Liver (tissue), 9 donors: Measurements from ENCODE around the gene C22orf23. TPM values are rescaled to one million over a fixed set of nuclear protein-coding genes. Genes with fewer than 3 reads are reported as not detected.

Experiments
- DNase-seq: peaks from one replicate; pipeline ENCODE4 v3.0.0-alpha.2; 2017; ENCODE audit warnings: low spot score
- H3K27ac ChIP-seq, 2 donors: one replicate each; pipeline ENCODE4 v1.7.0; 2013; ENCODE audit warnings: inconsistent platforms in 2 of 2, low read length in 2 of 2, control low read depth in 1 of 2, low read depth in 1 of 2, mild to moderate bottlenecking in 1 of 2
- H3K27me3 ChIP-seq, 4 donors: one replicate each; pipeline versions ENCODE4 v1.6.1 to v1.7.0; 2013; ENCODE audit warnings: low read length in 3 of 4, inconsistent platforms in 1 of 4, mild to moderate bottlenecking in 1 of 4, moderate library complexity in 1 of 4; ENCODE audit not compliant: control insufficient read depth in 4 of 4, insufficient read depth in 4 of 4
- H3K36me3 ChIP-seq, 4 donors: one replicate each; pipeline versions ENCODE4 v1.6.1 to v1.7.0; 2013; ENCODE audit warnings: low read length in 3 of 4, mild to moderate bottlenecking in 3 of 4, low read depth in 1 of 4, moderate library complexity in 1 of 4; ENCODE audit not compliant: control insufficient read depth in 4 of 4, insufficient read depth in 3 of 4
- H3K4me1 ChIP-seq, 4 donors: one replicate each; pipeline versions ENCODE4 v1.6.1 to v1.7.0; 2013; ENCODE audit warnings: low read length in 3 of 4, mild to moderate bottlenecking in 3 of 4, moderate library complexity in 1 of 4; ENCODE audit not compliant: control insufficient read depth in 4 of 4, insufficient read depth in 4 of 4
- H3K4me3 ChIP-seq, 3 donors: one replicate each; pipeline versions ENCODE4 v1.6.1 to v1.7.0; 2013; ENCODE audit warnings: low read length in 3 of 3, control low read depth in 1 of 3, low read depth in 1 of 3, mild to moderate bottlenecking in 1 of 3
- H3K9ac ChIP-seq, 2 donors: one replicate each; pipeline ENCODE4 v1.7.0; 2013; ENCODE audit warnings: low read length in 2 of 2, mild to moderate bottlenecking in 2 of 2, moderate library complexity in 2 of 2, control low read depth in 1 of 2, low read depth in 1 of 2
- H3K9me3 ChIP-seq, 4 donors: one replicate each; pipeline versions ENCODE4 v1.6.1 to v1.7.0; 2013; ENCODE audit warnings: low read length in 3 of 4; ENCODE audit not compliant: control insufficient read depth in 4 of 4
- ATF3 ChIP-seq: IDR thresholded peaks from 2 replicates; pipeline ENCODE4 v1.6.1; 2016; ENCODE audit warnings: antibody characterized with exemption
- CTCF ChIP-seq: fragments of 150-350 bp; IDR thresholded peaks from 2 replicates; pipeline ENCODE4 v1.5.1; 2017; ENCODE audit warnings: improper control_type of control experiment, low read depth, low read length; ENCODE audit not compliant: missing input control
- EGR1 ChIP-seq, 2 donors: IDR thresholded peaks; 2 replicates each; pipeline ENCODE4 v1.6.1; 2016 to 2018; ENCODE audit warnings: antibody characterized with exemption in 2 of 2, low read depth in 2 of 2
- FOXA1 ChIP-seq: IDR thresholded peaks from 2 replicates; pipeline ENCODE4 v1.6.1; 2016; ENCODE audit warnings: antibody characterized with exemption
- HNF4A ChIP-seq, 2 donors: conservative IDR thresholded peaks; 2 replicates each; pipeline ENCODE4 v1.6.1; 2016; ENCODE audit warnings: antibody characterized with exemption in 2 of 2, mild to moderate bottlenecking in 2 of 2
- HNF4G ChIP-seq: IDR thresholded peaks from 2 replicates; pipeline ENCODE4 v1.6.1; 2016; ENCODE audit warnings: antibody characterized with exemption
- NR2F2 ChIP-seq: IDR thresholded peaks from 2 replicates; pipeline ENCODE4 v1.6.1; 2016; ENCODE audit warnings: antibody characterized with exemption
- RAD21 ChIP-seq, 2 donors: IDR thresholded peaks; 2 replicates each; pipeline ENCODE4 v1.6.1; 2016; ENCODE audit warnings: antibody characterized with exemption in 2 of 2, mild to moderate bottlenecking in 2 of 2
- SP1 ChIP-seq: IDR thresholded peaks from 2 replicates; pipeline ENCODE4 v1.6.1; 2018; ENCODE audit warnings: antibody characterized with exemption, mild to moderate bottlenecking
- YY1 ChIP-seq: IDR thresholded peaks from 2 replicates; pipeline ENCODE4 v1.6.1; 2016; ENCODE audit warnings: antibody characterized with exemption, mild to moderate bottlenecking
- ZBTB33 ChIP-seq: IDR thresholded peaks from 2 replicates; pipeline ENCODE4 v1.6.1; 2016; ENCODE audit warnings: antibody characterized with exemption
- WGBS: extraction: QIAGEN DNeasy Blood & Tissue Kit; methylation state at CpG from one replicate; pipeline ENCODE4 v1.1.7; 2013; 5-methylcytosine and 5-hydroxymethylcytosine counted together
- polyA plus RNA-seq, 2 donors: library from polyadenylated mRNA; stranded (reverse) in 1 of 2; unstranded in 1 of 2; fragments of 200-250 nt in 1 of 2; fragments of >200 nt in 1 of 2; fragmentation: Nextera tagmentation in 1 of 2; extraction: Ambion mirVana in 1 of 2; gene quantifications; one replicate each; pipeline versions ENCODE4 v1.2.1 to v1.2.3, GENCODE V29; 2013 to 2015
- total RNA-seq, 2 donors: library from RNA; depleted of rRNA; stranded (reverse); fragments of >200 nt; gene quantifications; one replicate each; pipeline ENCODE4 v1.2.3, GENCODE V29; 2014
- TF ChIP-seq, protein P1 (sequence below): IDR thresholded peaks from 2 replicates; pipeline ENCODE4 v1.6.1; 2016; ENCODE audit warnings: antibody characterized with exemption
- TF ChIP-seq, protein P2 (sequence below): IDR thresholded peaks from 2 replicates; pipeline ENCODE4 v1.6.1; 2016; ENCODE audit warnings: antibody characterized with exemption, mild to moderate bottlenecking
- donor health status: healthy.
- donor health status: healthy.
- donor health status: healthy.
- donor health status: healthy.
- donor health status: healthy.

The C22orf23 gene
- total and polyA plus RNA-seq, 4 donors = 0.02 TPM; not detected in 3

DNA sequence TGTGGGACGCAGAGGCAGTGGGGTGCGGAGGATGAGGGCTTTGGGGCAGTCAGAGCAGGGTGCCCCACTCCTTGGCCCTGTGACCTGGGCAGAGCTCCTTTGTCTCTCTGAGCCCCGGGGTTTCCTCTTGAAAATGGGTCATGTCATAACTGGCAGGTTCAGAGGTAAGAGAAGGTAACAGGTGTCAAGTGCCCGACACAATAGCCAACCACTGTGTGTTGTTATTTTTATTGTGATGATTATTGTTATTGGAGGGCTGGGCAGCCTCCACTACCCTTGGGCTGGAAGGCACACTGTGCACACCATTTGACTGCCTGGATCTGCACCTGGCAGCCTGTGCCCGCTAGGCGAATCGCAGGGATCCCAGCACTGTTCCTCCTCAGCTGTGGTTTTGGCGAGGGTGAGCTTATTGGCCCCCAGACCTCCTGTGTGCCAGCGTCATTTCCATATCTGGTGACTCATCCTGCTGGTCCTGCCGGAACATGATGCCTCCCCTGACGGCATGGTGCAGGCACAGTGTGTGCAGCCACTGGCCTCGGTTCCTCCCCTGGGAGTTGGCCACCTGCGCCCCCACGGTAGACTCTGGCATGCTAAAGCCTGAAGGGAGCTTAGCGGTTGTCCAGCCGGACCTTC is 46.4 kb upstream of the C22orf23 start:
- Histone ChIP-seq H3K9me3 (no peaks in the 10 kb centered on the region), H3K4me1 (no peaks in the 10 kb centered on the region), H3K27ac (no peak overlapping the region), H3K36me3 (no peaks in the 10 kb centered on the region), H3K9ac (no peak overlapping the region), H3K27me3 (no peaks in the 10 kb centered on the region), H3K4me3 (no peak overlapping the region)
- 92% methylated on average over 16 of the region's 16 CpGs for WGBS
- TF ChIP-seq SP1 = no peak
- TF ChIP-seq CTCF = no peak
- TF ChIP-seq ATF3 = no peak
- TF ChIP-seq, protein P1, sequence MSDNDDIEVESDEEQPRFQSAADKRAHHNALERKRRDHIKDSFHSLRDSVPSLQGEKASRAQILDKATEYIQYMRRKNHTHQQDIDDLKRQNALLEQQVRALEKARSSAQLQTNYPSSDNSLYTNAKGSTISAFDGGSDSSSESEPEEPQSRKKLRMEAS = no peak
- no peak for TF ChIP-seq HNF4A (conservative IDR thresholded peaks at IDR 0.05)
- TF ChIP-seq HNF4G = no peak
- no peak for TF ChIP-seq ZBTB33
- no peak for DNase-seq

DNA sequence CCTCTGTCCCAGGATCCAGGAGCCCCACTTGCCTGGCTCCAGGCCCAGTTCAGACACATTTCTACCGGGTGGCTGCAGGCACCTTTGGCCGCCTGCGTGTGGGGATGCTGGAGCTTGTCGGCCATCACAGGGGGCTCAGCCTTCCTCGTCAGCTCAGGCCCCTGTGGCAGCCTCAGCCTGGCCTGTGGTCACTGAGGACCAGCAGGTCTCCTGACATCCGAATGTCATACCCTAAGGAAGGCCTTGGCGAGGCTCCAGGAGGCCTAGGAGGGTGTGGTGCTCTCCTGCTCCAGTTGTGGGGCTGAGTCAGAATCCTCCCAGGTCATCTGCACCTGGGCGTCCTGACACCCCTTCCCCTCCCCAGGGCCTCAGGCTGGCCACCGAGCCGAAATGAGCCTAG is 45.8 kb upstream of the C22orf23 start:
- no peak for DNase-seq
- WGBS = 87% methylated on average over 10 of the region's 10 CpGs

GRCh38 chr22:37998543-37998942 is 45.1 kb upstream of the C22orf23 start:
- H3K9ac ChIP-seq = no peak overlapping the region
- H3K27me3 ChIP-seq = no peaks in the 10 kb centered on the region
- no peaks in the 10 kb centered on the region for H3K9me3 ChIP-seq
- DNase-seq = no peak
- H3K36me3 ChIP-seq = no peaks in the 10 kb centered on the region
- H3K27ac ChIP-seq = no peak overlapping the region
- no peak overlapping the region for H3K4me3 ChIP-seq
- WGBS = 90% methylated on average over 7 of the region's 7 CpGs
- TF ChIP-seq ATF3 (no peak), FOXA1 (no peak), EGR1 (IDR thresholded peaks at IDR 0.05; ENCODE audit: low read depth in 2 of 2) (no peak), HNF4A (conservative IDR thresholded peaks at IDR 0.05) (no peak), YY1 (no peak), NR2F2 (no peak)
- TF ChIP-seq, protein P1 = no peak
- TF ChIP-seq, protein P2, sequence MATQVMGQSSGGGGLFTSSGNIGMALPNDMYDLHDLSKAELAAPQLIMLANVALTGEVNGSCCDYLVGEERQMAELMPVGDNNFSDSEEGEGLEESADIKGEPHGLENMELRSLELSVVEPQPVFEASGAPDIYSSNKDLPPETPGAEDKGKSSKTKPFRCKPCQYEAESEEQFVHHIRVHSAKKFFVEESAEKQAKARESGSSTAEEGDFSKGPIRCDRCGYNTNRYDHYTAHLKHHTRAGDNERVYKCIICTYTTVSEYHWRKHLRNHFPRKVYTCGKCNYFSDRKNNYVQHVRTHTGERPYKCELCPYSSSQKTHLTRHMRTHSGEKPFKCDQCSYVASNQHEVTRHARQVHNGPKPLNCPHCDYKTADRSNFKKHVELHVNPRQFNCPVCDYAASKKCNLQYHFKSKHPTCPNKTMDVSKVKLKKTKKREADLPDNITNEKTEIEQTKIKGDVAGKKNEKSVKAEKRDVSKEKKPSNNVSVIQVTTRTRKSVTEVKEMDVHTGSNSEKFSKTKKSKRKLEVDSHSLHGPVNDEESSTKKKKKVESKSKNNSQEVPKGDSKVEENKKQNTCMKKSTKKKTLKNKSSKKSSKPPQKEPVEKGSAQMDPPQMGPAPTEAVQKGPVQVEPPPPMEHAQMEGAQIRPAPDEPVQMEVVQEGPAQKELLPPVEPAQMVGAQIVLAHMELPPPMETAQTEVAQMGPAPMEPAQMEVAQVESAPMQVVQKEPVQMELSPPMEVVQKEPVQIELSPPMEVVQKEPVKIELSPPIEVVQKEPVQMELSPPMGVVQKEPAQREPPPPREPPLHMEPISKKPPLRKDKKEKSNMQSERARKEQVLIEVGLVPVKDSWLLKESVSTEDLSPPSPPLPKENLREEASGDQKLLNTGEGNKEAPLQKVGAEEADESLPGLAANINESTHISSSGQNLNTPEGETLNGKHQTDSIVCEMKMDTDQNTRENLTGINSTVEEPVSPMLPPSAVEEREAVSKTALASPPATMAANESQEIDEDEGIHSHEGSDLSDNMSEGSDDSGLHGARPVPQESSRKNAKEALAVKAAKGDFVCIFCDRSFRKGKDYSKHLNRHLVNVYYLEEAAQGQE = no peak
- no peaks in the 10 kb centered on the region for H3K4me1 ChIP-seq

More for the DNA sequence above, 45.8 kb upstream of the C22orf23 start:
- TF ChIP-seq ATF3 (no peak), NR2F2 (no peak), RAD21 (IDR thresholded peaks at IDR 0.05) (no peak)
- TF ChIP-seq, protein P1 = no peak
- Histone ChIP-seq H3K9me3 (no peaks in the 10 kb centered on the region), H3K27ac (no peak overlapping the region), H3K9ac (no peak overlapping the region), H3K36me3 (no peaks in the 10 kb centered on the region), H3K27me3 (no peaks in the 10 kb centered on the region), H3K4me1 (no peaks in the 10 kb centered on the region), H3K4me3 (no peak overlapping the region)
